Measurements from ENCODE around the gene SEMA3F. TPM values are rescaled to one million over a fixed set of nuclear protein-coding genes. Genes with fewer than 3 reads are reported as not detected.

The SEMA3F gene
- polyA plus RNA-seq, 1 experiment = 14.7 TPM

DNA sequence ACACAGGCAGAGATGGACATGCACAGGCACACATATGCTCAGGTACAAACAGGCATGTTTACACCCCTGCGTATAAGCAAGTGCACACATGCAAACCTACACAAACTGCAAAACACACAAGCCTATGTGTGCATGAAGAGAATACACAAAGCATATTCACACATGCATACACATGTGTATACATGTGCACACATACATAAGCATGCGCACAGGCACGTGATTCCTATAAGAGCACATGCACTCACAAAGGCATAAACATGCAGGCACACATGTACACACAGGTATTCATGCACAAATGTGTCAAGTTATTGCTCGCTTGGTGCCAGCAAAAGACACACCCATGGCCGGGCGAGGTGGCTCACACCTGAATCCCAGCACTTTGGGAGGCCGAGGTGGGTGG is 34.9 kb downstream of the SEMA3F start:
- Histone ChIP-seq H3K27ac (ENCODE audit: low read depth, low read length) (no peak overlapping the region), H3K27me3 (ENCODE audit: control insufficient read depth, insufficient read depth, low read length) (peaks cover 23% of the 10 kb centered on the region), H3K4me3 (ENCODE audit: low read depth, low read length) (no peak overlapping the region), H3K9me3 (ENCODE audit: control insufficient read depth, insufficient read depth, low read length) (no peaks in the 10 kb centered on the region; the same call in 1 of the 2 replicates)
- no peak for TF ChIP-seq CTCF (IDR thresholded peaks at IDR 0.05; ENCODE audit: low read depth, low read length)
- ChIA-PET POLR2A (interaction anchor here (1.3 to 3.6 kb wide), 2 partner anchors 67 to 69 kb away, joined by 3 to 12 read pairs; no protein-coding TSS in a partner anchor), CTCF (interaction anchor here (0.8 to 9.3 kb wide), 12 partner anchors 13 to 76 kb away, joined by 3 to 324 read pairs (median 5); partner anchors contain the start of gene SLC38A3)
- no peak for DNase-seq (ENCODE audit: low read depth, low spot score)

DNA sequence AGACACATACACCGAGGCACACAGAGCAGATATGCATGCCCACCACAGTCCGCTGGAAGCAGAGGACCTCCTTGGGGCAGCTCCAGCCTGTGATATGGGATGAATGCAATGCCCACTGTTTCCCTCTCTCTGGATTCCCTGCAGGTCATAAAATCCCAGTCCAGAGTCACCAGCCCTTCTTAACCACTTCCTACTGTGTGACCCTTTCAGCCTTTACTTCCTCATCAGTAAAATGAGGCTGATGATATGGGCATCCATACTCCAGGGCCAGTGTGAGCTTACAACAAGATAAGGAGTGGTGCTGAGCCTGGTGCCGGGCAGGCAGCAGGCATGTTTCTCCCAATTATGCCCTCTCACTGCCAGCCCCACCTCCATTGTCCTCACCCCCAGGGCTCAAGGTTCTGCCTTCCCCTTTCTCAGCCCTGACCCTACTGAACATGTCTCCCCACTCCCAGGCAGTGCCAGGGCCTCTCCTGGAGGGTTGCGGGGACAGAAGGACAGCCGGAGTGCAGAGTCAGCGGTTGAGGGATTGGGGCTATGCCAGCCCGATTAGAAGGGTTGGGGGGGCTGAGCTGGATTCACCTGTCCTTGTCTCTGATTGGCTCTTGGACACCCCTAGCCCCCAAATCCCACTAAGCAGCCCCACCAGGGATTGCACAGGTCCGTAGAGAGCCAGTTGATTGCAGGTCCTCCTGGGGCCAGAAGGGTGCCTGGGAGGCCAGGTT is 36.0 kb downstream of the SEMA3F start, which contains the start of gene GNAT1:
Gene GNAT1 (plus strand): TSS at position 675 of the 725 bp plus-strand sequence. CDS start 116 bp downstream, outside the sequence.
- ChIA-PET CTCF (interaction anchor here (1.1 to 9.3 kb wide), 10 partner anchors 11 to 133 kb away, joined by 3 to 324 read pairs (median 12); partner anchors contain the start of gene SLC38A3), POLR2A (interaction anchor here (0.7 to 3.6 kb wide), 2 partner anchors 34 to 68 kb away, joined by 8 to 12 read pairs; no protein-coding TSS in a partner anchor)
- DNase-seq (ENCODE audit: low read depth, low spot score) = no peak
- Histone ChIP-seq H3K4me3 (ENCODE audit: low read depth, low read length) (no peak within 1 kb of the TSS), H3K27ac (ENCODE audit: low read depth, low read length) (no peak within 1 kb of the TSS), H3K27me3 (ENCODE audit: control insufficient read depth, insufficient read depth, low read length) (peaks cover 33% of the 10 kb centered on the region), H3K9me3 (ENCODE audit: control insufficient read depth, insufficient read depth, low read length) (no peaks in the 10 kb centered on the region; the same call in 1 of the 2 replicates)
- TF ChIP-seq CTCF (IDR thresholded peaks at IDR 0.05; ENCODE audit: low read depth, low read length) = no peak

DNA sequence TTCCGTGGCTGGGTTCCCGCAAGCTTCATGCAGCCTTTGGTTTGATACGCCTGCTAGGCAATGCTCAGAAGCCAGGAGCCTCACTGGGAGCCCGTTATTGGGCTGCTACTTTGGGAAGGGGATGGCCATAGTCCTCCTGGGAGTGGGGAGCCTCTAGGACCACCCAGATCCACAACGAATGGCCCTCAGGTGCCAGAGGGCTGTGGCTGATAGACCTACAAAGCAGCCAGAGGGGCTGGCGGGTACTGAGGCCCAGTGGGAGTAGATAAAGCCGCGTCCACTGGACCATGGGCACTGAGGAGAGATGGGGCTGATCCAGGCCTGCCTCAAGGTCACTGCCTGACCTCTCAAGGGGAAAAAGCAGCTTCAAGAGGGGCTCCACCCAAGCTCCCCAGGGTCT is 37.0 kb downstream of the SEMA3F start:
- H3K27me3 ChIP-seq (ENCODE audit: control insufficient read depth, insufficient read depth, low read length) = peaks cover 36% of the 10 kb centered on the region
- ChIA-PET POLR2A (interaction anchor here (0.6 kb wide), 1 partner anchor 35 kb away, joined by 7 read pairs; no protein-coding TSS in a partner anchor), CTCF (interaction anchor here (0.6 to 9.3 kb wide), 24 partner anchors 9 to 132 kb away, joined by 3 to 324 read pairs (median 4); partner anchors contain the start of genes GNAI2 and SLC38A3)
- no peak for TF ChIP-seq CTCF (IDR thresholded peaks at IDR 0.05; ENCODE audit: low read depth, low read length)
- no peak for DNase-seq (ENCODE audit: low read depth, low spot score)
- H3K9me3 ChIP-seq (ENCODE audit: control insufficient read depth, insufficient read depth, low read length) = no peaks in the 10 kb centered on the region; the same call in 1 of the 2 replicates
- no peak overlapping the region for H3K27ac ChIP-seq (ENCODE audit: low read depth, low read length)
- H3K4me3 ChIP-seq (ENCODE audit: low read depth, low read length) = no peak overlapping the region

- Histone ChIP-seq H3K9me3 (ENCODE audit: control insufficient read depth, insufficient read depth, low read length) (no peaks in the 10 kb centered on the region; the same call in 1 of the 2 replicates), H3K27ac (ENCODE audit: low read depth, low read length) (no peak overlapping the region), H3K27me3 (ENCODE audit: control insufficient read depth, insufficient read depth, low read length) (peaks cover 36% of the 10 kb centered on the region), H3K4me3 (ENCODE audit: low read depth, low read length) (no peak overlapping the region)
- ChIA-PET POLR2A (no interaction called here), CTCF (interaction anchor here (0.8 to 9.3 kb wide), 25 partner anchors 10 to 132 kb away, joined by 3 to 324 read pairs (median 4); partner anchors contain the start of genes GNAI2 and SLC38A3)
- peak; percentile 15 for DNase-seq (ENCODE audit: low read depth, low spot score)
- TF ChIP-seq CTCF (IDR thresholded peaks at IDR 0.05; ENCODE audit: low read depth, low read length) = peak; percentile 93
Measured at GRCh38 chr3:50192689-50193141, 37.6 kb downstream of the SEMA3F start.

Data from AG04450 (cell line).